IMR-90 (cell line): ENCODE measurements around the gene RNU2-63P. TPM values are rescaled to one million over a fixed set of nuclear protein-coding genes. Genes with fewer than 3 reads are reported as not detected.

Source experiments
- ATAC-seq: fragments of 200-7000 bp; cut with Tn5 transposase; 2 replicates; pipeline ENCODE4 v1.9.1; 2020; ENCODE audit warnings: low read depth, mild to moderate bottlenecking, moderate library complexity
- BruUV-seq: library from RNA; stranded (reverse); fragments of 400-500 nt; replicated peaks from 2 replicates; lab custom pipeline; 2021; lab: Mats Ljungman, UMichigan
- CTCF ChIA-PET: fragments of 300-600 bp; formaldehyde crosslinking; extraction: SDS; loops from one replicate; lab custom pipeline; 2021; ENCODE audit warnings: antibody characterized with exemption; lab: Yijun Ruan, JAX
- POLR2A ChIA-PET: fragments of 300-600 bp; sonication (Branson Sonifier 250); formaldehyde crosslinking; loops from one replicate; lab custom pipeline; 2022; ENCODE audit warnings: antibody characterized with exemption; ENCODE audit not compliant: unreplicated experiment; lab: Charles Lee
- DNase-seq: peaks from one replicate; pipeline ENCODE4 v3.0.0; 2013
- H2AFZ ChIP-seq: replicated peaks from 2 replicates; pipeline ENCODE3; 2013; ENCODE audit warnings: low read length, mild to moderate bottlenecking; ENCODE audit not compliant: poor library complexity
- H2AK5ac ChIP-seq: 2 replicates; pipeline ENCODE4 v1.6.1; 2013; ENCODE audit warnings: low read depth, low read length, inconsistent platforms
- H2AK9ac ChIP-seq: replicated peaks from 2 replicates; pipeline ENCODE3; 2013; ENCODE audit warnings: mild to moderate bottlenecking, low read depth, low read length, moderate library complexity; ENCODE audit not compliant: poor library complexity
- H2BK120ac ChIP-seq: 2 replicates; pipeline ENCODE4 v1.6.1; 2013; ENCODE audit warnings: low read depth, low read length, inconsistent platforms
- H2BK15ac ChIP-seq: 3 replicates; pipeline ENCODE4 v1.6.1; 2013; ENCODE audit warnings: low read depth, low read length, inconsistent platforms
- H2BK20ac ChIP-seq: 2 replicates; pipeline ENCODE4 v1.6.1; 2013; ENCODE audit warnings: low read depth, mild to moderate bottlenecking, inconsistent platforms, low read length, moderate library complexity
- H2BK5ac ChIP-seq: 2 replicates; pipeline ENCODE4 v1.6.1; 2013; ENCODE audit warnings: mild to moderate bottlenecking, low read depth, low read length, inconsistent platforms; ENCODE audit not compliant: poor library complexity, severe bottlenecking
- H3K14ac ChIP-seq: replicated peaks from 2 replicates; pipeline ENCODE4 v1.6.1; 2013; ENCODE audit warnings: low read depth, low read length, inconsistent platforms
- H3K18ac ChIP-seq: 2 replicates; pipeline ENCODE4 v1.6.1; 2013; ENCODE audit warnings: low read depth, low read length, control low read depth
- H3K23ac ChIP-seq: 2 replicates; pipeline ENCODE4 v1.6.1; 2013; ENCODE audit warnings: low read depth, low read length, inconsistent platforms
- H3K27ac ChIP-seq: 2 replicates; pipeline ENCODE4 v1.5.1; 2013; ENCODE audit warnings: mild to moderate bottlenecking, control low read depth, low read length; ENCODE audit not compliant: insufficient read depth
- H3K27me3 ChIP-seq: 2 replicates; pipeline ENCODE4 v1.6.1; 2013; ENCODE audit warnings: low read length; ENCODE audit not compliant: control insufficient read depth, insufficient read depth
- H3K36me3 ChIP-seq: 2 replicates; pipeline ENCODE4 v1.6.1; 2013; ENCODE audit warnings: low read length, mixed read lengths; ENCODE audit not compliant: control insufficient read depth, insufficient read depth
- H3K4ac ChIP-seq: 2 replicates; pipeline ENCODE4 v1.6.1; 2013; ENCODE audit warnings: low read depth, low read length, inconsistent platforms
- H3K4me1 ChIP-seq: 2 replicates; pipeline ENCODE4 v1.6.1; 2013; ENCODE audit warnings: low read length, mixed read lengths; ENCODE audit not compliant: control insufficient read depth, insufficient read depth
- H3K4me2 ChIP-seq: 2 replicates; pipeline ENCODE4 v1.6.1; 2013; ENCODE audit warnings: low read depth, mild to moderate bottlenecking, control low read depth, low read length, moderate library complexity
- H3K4me3 ChIP-seq: 2 replicates; pipeline ENCODE4 v1.5.1; 2013; ENCODE audit warnings: low read depth, mild to moderate bottlenecking, control low read depth, low read length, moderate library complexity; ENCODE audit not compliant: insufficient read depth
- H3K56ac ChIP-seq: 2 replicates; pipeline ENCODE4 v1.6.1; 2013; ENCODE audit warnings: low read length, inconsistent platforms; ENCODE audit not compliant: insufficient read depth; ENCODE audit errors: extremely low read depth
- H3K79me1 ChIP-seq, 2 experiments: 2 replicates each; pipeline ENCODE4 v1.6.1; 2013; ENCODE audit warnings: low read length in 2 of 2, inconsistent platforms in 1 of 2, low read depth in 1 of 2
- H3K9ac ChIP-seq: 2 replicates; pipeline ENCODE4 v1.6.1; 2013; ENCODE audit warnings: low read depth, low read length, control low read depth
- H3K9me1 ChIP-seq: 2 replicates; pipeline ENCODE4 v1.6.1; 2013; ENCODE audit warnings: low read length, inconsistent platforms; ENCODE audit not compliant: insufficient read depth
- H3K9me3 ChIP-seq: 2 replicates; pipeline ENCODE4 v1.6.1; 2013; ENCODE audit warnings: low read length; ENCODE audit not compliant: control insufficient read depth, insufficient read depth
- H4K20me1 ChIP-seq: 2 replicates; pipeline ENCODE4 v1.6.1; 2013; ENCODE audit warnings: low read length, inconsistent platforms; ENCODE audit not compliant: insufficient read depth
- H4K5ac ChIP-seq: 2 replicates; pipeline ENCODE4 v1.6.1; 2013; ENCODE audit warnings: mild to moderate bottlenecking, low read depth, low read length, control low read depth
- H4K8ac ChIP-seq, 2 experiments: 2 replicates each; pipeline ENCODE4 v1.6.1; 2013; ENCODE audit warnings: low read depth in 2 of 2, low read length in 2 of 2, control low read depth in 1 of 2, inconsistent platforms in 1 of 2
- H4K91ac ChIP-seq: 2 replicates; pipeline ENCODE4 v1.6.1; 2013; ENCODE audit warnings: low read depth, low read length, inconsistent platforms; ENCODE audit not compliant: insufficient read depth
- BHLHE40 ChIP-seq: fragments of 150-350 bp; IDR thresholded peaks from 2 replicates; pipeline ENCODE4 v1.6.1; 2016; ENCODE audit warnings: mild to moderate bottlenecking, low read depth, low read length
- CEBPB ChIP-seq: IDR thresholded peaks from 2 replicates; pipeline ENCODE4 v1.6.1; 2012; ENCODE audit warnings: low read depth, low read length, improper control_type of control experiment
- CHD1 ChIP-seq: IDR thresholded peaks from 2 replicates; pipeline ENCODE4 v1.6.1; 2012; ENCODE audit warnings: low read depth, low read length, improper control_type of control experiment
- CTCF ChIP-seq: conservative IDR thresholded peaks from 2 replicates; pipeline ENCODE4 v1.5.1; 2012; ENCODE audit warnings: mild to moderate bottlenecking, low read depth, low read length, improper control_type of control experiment
- ELK1 ChIP-seq: fragments of 150-350 bp; IDR thresholded peaks from 2 replicates; pipeline ENCODE4 v1.6.1; 2016; ENCODE audit warnings: low read depth, mild to moderate bottlenecking, low read length, moderate library complexity, borderline replicate concordance
- FOS ChIP-seq: fragments of 150-350 bp; IDR thresholded peaks from 2 replicates; pipeline ENCODE4 v1.6.1; 2016; ENCODE audit warnings: low read depth, low read length
- MAFK ChIP-seq: IDR thresholded peaks from 2 replicates; pipeline ENCODE4 v1.6.1; 2012; ENCODE audit warnings: low read depth, low read length, improper control_type of control experiment
- MAZ ChIP-seq: IDR thresholded peaks from 2 replicates; pipeline ENCODE4 v1.6.1; 2012; ENCODE audit warnings: low read depth, mild to moderate bottlenecking, low read length, improper control_type of control experiment, moderate library complexity, borderline replicate concordance
- MXI1 ChIP-seq: IDR thresholded peaks from 2 replicates; pipeline ENCODE4 v1.6.1; 2012; ENCODE audit warnings: low read depth, mild to moderate bottlenecking, low read length, moderate library complexity, borderline replicate concordance
- NFE2L2 ChIP-seq: fragments of 150-350 bp; IDR thresholded peaks from 2 replicates; pipeline ENCODE4 v1.6.1; 2016; ENCODE audit warnings: low read depth, mild to moderate bottlenecking, low read length
- POLR2A ChIP-seq: IDR thresholded peaks from 2 replicates; pipeline ENCODE4 v1.6.1; 2012; ENCODE audit warnings: mild to moderate bottlenecking, low read depth, low read length
- RAD21 ChIP-seq: IDR thresholded peaks from 2 replicates; pipeline ENCODE4 v1.6.1; 2012; ENCODE audit warnings: low read length, improper control_type of control experiment
- RCOR1 ChIP-seq: IDR thresholded peaks from 2 replicates; pipeline ENCODE4 v1.6.1; 2012; ENCODE audit warnings: mild to moderate bottlenecking, low read length, improper control_type of control experiment; ENCODE audit not compliant: insufficient replicate concordance
- RFX5 ChIP-seq: IDR thresholded peaks from 2 replicates; pipeline ENCODE4 v1.8.0; 2012; ENCODE audit warnings: low read depth, mild to moderate bottlenecking, low read length, moderate library complexity
- SMC3 ChIP-seq: fragments of 150-350 bp; IDR thresholded peaks from 2 replicates; pipeline ENCODE4 v1.6.1; 2016; ENCODE audit warnings: low read depth, mild to moderate bottlenecking, antibody characterized with exemption, low read length, moderate library complexity
- WGBS, 2 experiments: methylation state at CpG; one replicate each; pipeline versions ENCODE4 v1.1.5 to v1.1.7; 2013; ENCODE audit warnings: missing lambda C conversion rate in 2 of 2; ENCODE audit not compliant: insufficient read length in 1 of 2; ENCODE audit errors: extremely low coverage in 2 of 2; 5-methylcytosine and 5-hydroxymethylcytosine counted together
- dilution Hi-C: fragments of 300-500 bp; cut with HindIII; formaldehyde crosslinking; loops from one replicate; pipeline ENCODE4 v1.14.3; 2018; ENCODE audit warnings: low sequenced_read_pairs; ENCODE audit not compliant: unreplicated experiment
- in situ Hi-C: fragments of 300-500 bp; cut with MboI; formaldehyde crosslinking; loops from 3 replicates; pipeline ENCODE4 v1.14.3; 2019; ENCODE audit warnings: low sequenced_read_pairs, inconsistent platforms, mixed read lengths
- intact Hi-C: fragments of 100-400 bp; cut with micrococcal nuclease; formaldehyde crosslinking; loops from 2 replicates; pipeline ENCODE4 v1.10.0; 2022
- polyA plus RNA-seq, 3 experiments: library from polyadenylated mRNA; depleted of rRNA; stranded (reverse); fragments of >200 nt; gene quantifications; 2 replicates each; pipeline ENCODE4 v1.2.3, GENCODE V29; 2012; ENCODE audit warnings: low replicate concordance in 1 of 3
- total RNA-seq: library from RNA; depleted of rRNA; stranded (reverse); fragments of >200 nt; gene quantifications from 2 replicates; pipeline ENCODE4 v1.2.3, GENCODE V29; 2012
- TF ChIP-seq, protein P1 (sequence below): fragments of 150-350 bp; IDR thresholded peaks from 2 replicates; pipeline ENCODE4 v1.6.1; 2017; ENCODE audit warnings: mild to moderate bottlenecking, antibody characterized with exemption, low read length, low read depth

The RNU2-63P gene
- total and polyA plus RNA-seq, 2 of the 4 experiments (the other 2 are of a cell fraction), result under 0.01 TPM; not detected in 1

DNA sequence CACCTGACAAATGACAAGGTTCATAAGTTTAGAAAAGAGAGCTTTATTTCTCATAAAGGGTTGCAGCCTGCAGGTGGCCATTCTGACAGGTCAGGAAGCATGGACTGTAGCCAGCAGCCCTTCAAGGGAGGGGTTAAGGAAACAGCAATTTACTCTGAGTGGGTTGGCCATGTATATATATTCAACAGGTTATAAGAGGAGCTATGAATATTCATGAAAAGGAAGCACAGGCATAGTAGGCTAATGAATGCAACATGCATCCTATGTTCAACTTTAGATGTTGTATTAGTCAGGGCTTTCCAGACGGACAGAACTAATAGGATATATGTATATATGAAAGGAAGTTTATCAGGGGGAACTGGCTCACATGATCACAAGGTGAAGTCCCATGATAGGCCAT, 20.6 kb downstream of the RNU2-63P start:
- H3K9me1 ChIP-seq, result no peaks in the 10 kb centered on the region
- no peak overlapping the region for H2AK9ac ChIP-seq
- 71% methylated on average over 1 of the region's 1 CpG; no CpG with 5 or more reads in 1 of the 2 experiments for WGBS, 2 experiments
- ATAC-seq (no peak), DNase-seq (no peak)
- H2BK20ac ChIP-seq, result no peak overlapping the region
- no peak overlapping the region for H2BK5ac ChIP-seq
- POLR2A ChIA-PET, result no interaction called here
- no peak overlapping the region for H4K5ac ChIP-seq
- H3K9ac ChIP-seq, result no peak overlapping the region
- H3K36me3 ChIP-seq, result no peaks in the 10 kb centered on the region
- H2BK120ac ChIP-seq, result no peak overlapping the region
- in situ Hi-C loops (no loop called here), intact Hi-C loops (no loop called here), dilution Hi-C loops (no loop called here)
- no peak overlapping the region for H2AFZ ChIP-seq
- H3K56ac ChIP-seq, result no peak overlapping the region
- no peak overlapping the region for H4K91ac ChIP-seq
- no TSS peak for BruUV-seq
- H2AK5ac ChIP-seq, result no peak overlapping the region
- H3K14ac ChIP-seq, result no peak overlapping the region
- H4K8ac ChIP-seq, result no peak overlapping the region
- CTCF ChIA-PET, result no interaction called here
- no peak overlapping the region for H3K27ac ChIP-seq
- no peak overlapping the region for H2BK15ac ChIP-seq
- H3K4me2 ChIP-seq, result no peak overlapping the region
- no peaks in the 10 kb centered on the region for H3K79me1 ChIP-seq
- peaks cover 3% of the 10 kb centered on the region for H3K27me3 ChIP-seq
- no peak overlapping the region for H3K4ac ChIP-seq
- H3K9me3 ChIP-seq, result no peaks in the 10 kb centered on the region
- no peaks in the 10 kb centered on the region for H3K4me1 ChIP-seq
- H3K18ac ChIP-seq, result no peak overlapping the region
- H4K20me1 ChIP-seq, result no peaks in the 10 kb centered on the region
- H3K4me3 ChIP-seq, result no peak overlapping the region
- TF ChIP-seq RCOR1, result no peak
- no peak for TF ChIP-seq FOS
- TF ChIP-seq CHD1, result no peak
- no peak for TF ChIP-seq RFX5
- no peak for TF ChIP-seq SMC3
- TF ChIP-seq ELK1, result no peak
- no peak for TF ChIP-seq MAFK
- no peak for TF ChIP-seq CEBPB
- no peak for TF ChIP-seq RAD21
- TF ChIP-seq BHLHE40, result no peak
- TF ChIP-seq POLR2A, result no peak
- no peak for TF ChIP-seq CTCF
- TF ChIP-seq MXI1, result no peak
- no peak for TF ChIP-seq NFE2L2
- no peak for TF ChIP-seq MAZ
- TF ChIP-seq, protein P1, sequence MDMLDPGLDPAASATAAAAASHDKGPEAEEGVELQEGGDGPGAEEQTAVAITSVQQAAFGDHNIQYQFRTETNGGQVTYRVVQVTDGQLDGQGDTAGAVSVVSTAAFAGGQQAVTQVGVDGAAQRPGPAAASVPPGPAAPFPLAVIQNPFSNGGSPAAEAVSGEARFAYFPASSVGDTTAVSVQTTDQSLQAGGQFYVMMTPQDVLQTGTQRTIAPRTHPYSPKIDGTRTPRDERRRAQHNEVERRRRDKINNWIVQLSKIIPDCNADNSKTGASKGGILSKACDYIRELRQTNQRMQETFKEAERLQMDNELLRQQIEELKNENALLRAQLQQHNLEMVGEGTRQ, result no peak
- H3K23ac ChIP-seq, result no peak overlapping the region
